Suppressor macrophage (primary cell): ENCODE measurements around the gene ABAT.
A peak's percentile ranks its signal among the peaks of the same experiment; 100 is the strongest.

ENCODE experiments used
- DNase-seq, 4 experiments: peaks; one replicate each; pipeline ENCODE4 v3.0.0-alpha.2; 2020 to 2022

The ABAT gene

GRCh38 chr16:8717892-8718415 is 43.5 kb downstream of the ABAT start:
- no peak for DNase-seq

- DNase-seq: no peak
These were observed 44.6 kb downstream of the ABAT start for GRCh38 chr16:8718851-8719680.

GRCh38 chr16:8720080-8720966 is 45.9 kb downstream of the ABAT start:
- no peak for DNase-seq

GRCh38 chr16:8720967-8721308 is 46.5 kb downstream of the ABAT start:
- DNase-seq: no peak

- DNase-seq: no peak
These were observed 47.1 kb downstream of the ABAT start for GRCh38 chr16:8721336-8722024.

GRCh38 chr16:8722025-8722348 is 47.6 kb downstream of the ABAT start:
- DNase-seq: no peak

GRCh38 chr16:8725513-8726178 is 51.2 kb downstream of the ABAT start:
- DNase-seq: peak in 2 of 4 experiments; percentile 13 to 43

GRCh38 chr16:8727131-8727806 is 52.9 kb downstream of the ABAT start:
- no peak for DNase-seq

- DNase-seq: no peak
These were observed 53.6 kb downstream of the ABAT start for GRCh38 chr16:8727857-8728618.

- DNase-seq: peak; percentile 11 to 68 (median 59)
These were observed 55.4 kb downstream of the ABAT start for GRCh38 chr16:8729779-8730334.

- no peak for DNase-seq
These were observed 56.0 kb downstream of the ABAT start for GRCh38 chr16:8730335-8730915.

- DNase-seq: no peak
These were observed 59.6 kb downstream of the ABAT start for GRCh38 chr16:8733849-8734540.

- no peak for DNase-seq
These were observed 61.2 kb downstream of the ABAT start for GRCh38 chr16:8735574-8735973.

- no peak for DNase-seq
These were observed 61.8 kb downstream of the ABAT start for GRCh38 chr16:8736123-8736668.

- no peak for DNase-seq
These were observed 64.7 kb downstream of the ABAT start for GRCh38 chr16:8739151-8739550.

- DNase-seq: no peak
These were observed 65.7 kb downstream of the ABAT start for GRCh38 chr16:8739989-8740704.

- no peak for DNase-seq
These were observed 66.4 kb downstream of the ABAT start for GRCh38 chr16:8740775-8741355.

- DNase-seq: no peak
These were observed 67.2 kb downstream of the ABAT start for GRCh38 chr16:8741636-8742035.
